H9 (cell line): ENCODE results near the gene AFAP1L1. TPM values are rescaled to one million over a fixed set of nuclear protein-coding genes. Genes with fewer than 3 reads are reported as not detected.

Source experiments
- DNase-seq: peaks from one replicate; pipeline ENCODE4 v3.0.0-alpha.2; 2017
- H2AFZ ChIP-seq: one replicate; pipeline ENCODE4 v1.6.1; 2013; ENCODE audit warnings: mild to moderate bottlenecking, low read length, control low read depth, moderate library complexity
- H2AK5ac ChIP-seq: 2 replicates; pipeline ENCODE4 v1.6.1; 2013; ENCODE audit warnings: low read length, control low read depth, mixed read lengths; ENCODE audit not compliant: insufficient read length
- H2BK120ac ChIP-seq: one replicate; pipeline ENCODE4 v1.6.1; 2013; ENCODE audit warnings: low read depth, mild to moderate bottlenecking, low read length, control low read depth, inconsistent platforms; ENCODE audit not compliant: poor library complexity, severe bottlenecking
- H2BK12ac ChIP-seq: 2 replicates; pipeline ENCODE4 v1.6.1; 2013; ENCODE audit warnings: low read length, control low read depth, mixed read lengths, low read depth; ENCODE audit not compliant: insufficient read length
- H2BK15ac ChIP-seq: 2 replicates; pipeline ENCODE4 v1.6.1; 2013; ENCODE audit warnings: low read depth, low read length, control low read depth
- H2BK20ac ChIP-seq: one replicate; pipeline ENCODE4 v1.6.1; 2013; ENCODE audit warnings: low read depth, mild to moderate bottlenecking, low read length, control low read depth, inconsistent platforms; ENCODE audit not compliant: poor library complexity, severe bottlenecking
- H2BK5ac ChIP-seq: 2 replicates; pipeline ENCODE4 v1.6.1; 2013; ENCODE audit warnings: low read length, control low read depth, mixed read lengths; ENCODE audit not compliant: insufficient read length
- H3K14ac ChIP-seq: 2 replicates; pipeline ENCODE4 v1.6.1; 2013; ENCODE audit warnings: low read length, control low read depth; ENCODE audit not compliant: insufficient read depth
- H3K18ac ChIP-seq: 2 replicates; pipeline ENCODE4 v1.6.1; 2013; ENCODE audit warnings: low read depth, mild to moderate bottlenecking, mixed read lengths, low read length, control low read depth; ENCODE audit not compliant: insufficient read length
- H3K23ac ChIP-seq: 2 replicates; pipeline ENCODE4 v1.6.1; 2013; ENCODE audit warnings: low read length, control low read depth, mixed read lengths, low read depth; ENCODE audit not compliant: insufficient read length
- H3K23me2 ChIP-seq: 2 replicates; pipeline ENCODE4 v1.6.1; 2013; ENCODE audit warnings: low read depth, mild to moderate bottlenecking, mixed read lengths, low read length, control low read depth; ENCODE audit not compliant: insufficient read length, poor library complexity, severe bottlenecking
- H3K27ac ChIP-seq: 2 replicates; pipeline ENCODE4 v1.5.1; 2013; ENCODE audit warnings: low read length, control low read depth, mixed read lengths, low read depth; ENCODE audit not compliant: insufficient read length
- H3K27me3 ChIP-seq: 2 replicates; pipeline ENCODE4 v1.6.1; 2013; ENCODE audit warnings: low read length, control low read depth, inconsistent platforms; ENCODE audit not compliant: insufficient read depth
- H3K4ac ChIP-seq: 2 replicates; pipeline ENCODE4 v1.6.1; 2013; ENCODE audit warnings: low read depth, mild to moderate bottlenecking, control low read depth, inconsistent platforms, low read length, moderate library complexity
- H3K4me1 ChIP-seq: 2 replicates; pipeline ENCODE4 v1.6.1; 2013; ENCODE audit warnings: low read length, control low read depth, inconsistent platforms; ENCODE audit not compliant: insufficient read depth
- H3K4me2 ChIP-seq: 2 replicates; pipeline ENCODE4 v1.6.1; 2013; ENCODE audit warnings: low read length, control low read depth, mixed read lengths; ENCODE audit not compliant: insufficient read length, insufficient read depth
- H3K56ac ChIP-seq: 2 replicates; pipeline ENCODE4 v1.6.1; 2013; ENCODE audit warnings: low read depth, mild to moderate bottlenecking, mixed read lengths, low read length, control low read depth; ENCODE audit not compliant: insufficient read length
- H3K79me1 ChIP-seq: 2 replicates; pipeline ENCODE4 v1.6.1; 2013; ENCODE audit warnings: low read depth, mild to moderate bottlenecking, moderate library complexity, low read length, control low read depth, inconsistent platforms; ENCODE audit not compliant: insufficient read depth, poor library complexity, severe bottlenecking
- H3K79me2 ChIP-seq: 2 replicates; pipeline ENCODE4 v1.6.1; 2013; ENCODE audit warnings: low read length, control low read depth, inconsistent platforms; ENCODE audit not compliant: insufficient read depth
- H3K9ac ChIP-seq: 2 replicates; pipeline ENCODE4 v1.6.1; 2013; ENCODE audit warnings: low read length, control low read depth, mixed read lengths; ENCODE audit not compliant: insufficient read length; ENCODE audit errors: extremely low read depth
- H3K9me3 ChIP-seq: one replicate; pipeline ENCODE4 v1.6.1; 2013; ENCODE audit warnings: low read depth, low read length, inconsistent platforms; ENCODE audit not compliant: control insufficient read depth
- H3T11ph ChIP-seq: one replicate; pipeline ENCODE4 v1.6.1; 2013; ENCODE audit warnings: mild to moderate bottlenecking, low read length, control low read depth, inconsistent platforms
- H4K20me1 ChIP-seq: one replicate; pipeline ENCODE4 v1.6.1; 2013; ENCODE audit not compliant: control insufficient read depth, insufficient read length, insufficient read depth
- H4K5ac ChIP-seq: 2 replicates; pipeline ENCODE4 v1.6.1; 2013; ENCODE audit warnings: low read depth, mild to moderate bottlenecking, mixed read lengths, low read length, control low read depth; ENCODE audit not compliant: insufficient read length
- H4K8ac ChIP-seq: replicated peaks from 2 replicates; pipeline ENCODE4 v1.6.1; 2013; ENCODE audit warnings: low read length, control low read depth, mixed read lengths, low read depth; ENCODE audit not compliant: insufficient read length
- H4K91ac ChIP-seq: 2 replicates; pipeline ENCODE4 v1.6.1; 2013; ENCODE audit warnings: low read depth, mild to moderate bottlenecking, moderate library complexity, mixed read lengths, low read length, control low read depth; ENCODE audit not compliant: insufficient read length
- H3K27ac Mint-ChIP-seq, 3 experiments: 2 replicates in 2 of 3; 3 replicates in 1 of 3; pipeline ENCODE4 v1.8.0; 2020 to 2021; ENCODE audit warnings: mixed read lengths in 3 of 3, mild to moderate bottlenecking in 1 of 3, moderate library complexity in 1 of 3
- H3K27me3 Mint-ChIP-seq: 2 replicates; pipeline ENCODE4 v1.8.0; 2021; ENCODE audit warnings: low read depth, mild to moderate bottlenecking, moderate library complexity, mixed read lengths
- H3K36me3 Mint-ChIP-seq, 3 experiments: 2 replicates in 2 of 3; 3 replicates in 1 of 3; pipeline ENCODE4 v1.8.0; 2020 to 2021; ENCODE audit warnings: low read depth in 3 of 3, mixed read lengths in 3 of 3; ENCODE audit not compliant: insufficient read depth in 1 of 3
- H3K4me1 Mint-ChIP-seq, 2 experiments: 2 replicates each; pipeline ENCODE4 v1.8.0; 2020; ENCODE audit warnings: mixed read lengths in 2 of 2
- H3K4me3 Mint-ChIP-seq, 2 experiments: 2 replicates in 1 of 2; 3 replicates in 1 of 2; pipeline ENCODE4 v1.8.0; 2020 to 2021; ENCODE audit warnings: mild to moderate bottlenecking in 2 of 2, mixed read lengths in 2 of 2, moderate library complexity in 1 of 2
- H3K9me3 Mint-ChIP-seq, 2 experiments: 2 replicates in 1 of 2; 3 replicates in 1 of 2; pipeline ENCODE4 v1.8.0; 2020; ENCODE audit warnings: mild to moderate bottlenecking in 2 of 2, mixed read lengths in 2 of 2, moderate library complexity in 1 of 2
- CTCF ChIP-seq: fragments of 200-600 bp; sonication (generic); conservative IDR thresholded peaks from 3 replicates; pipeline ENCODE4 v1.8.0; 2021; ENCODE audit warnings: antibody characterized with exemption, mild to moderate bottlenecking
- WGBS: extraction: QIAGEN DNeasy Blood & Tissue Kit; methylation state at CpG from one replicate; pipeline ENCODE4 v1.1.7; 2013; ENCODE audit warnings: missing lambda C conversion rate, low lambda C conversion rate, mixed read lengths; ENCODE audit not compliant: insufficient read length; ENCODE audit errors: extremely low coverage; 5-methylcytosine and 5-hydroxymethylcytosine counted together
- total RNA-seq: library from RNA; stranded (reverse); gene quantifications from 2 replicates; pipeline ENCODE4 v1.2.1, GENCODE V29; 2021

Gene AFAP1L1
- total RNA-seq, 1 experiment from 2014 or later: 1.8 TPM

- no peaks in the 10 kb centered on the region for H3K27me3 Mint-ChIP-seq
- peaks cover 0 to 25% (median 3%) of the 10 kb centered on the region in 3 experiments; a peak in 5 of 7 replicates for H3K36me3 Mint-ChIP-seq
- Histone ChIP-seq H2BK5ac (no peak overlapping the region), H3K9ac (no peak overlapping the region), H3K23me2 (no peaks in the 10 kb centered on the region), H3T11ph (no peak overlapping the region), H3K4me1 (no peaks in the 10 kb centered on the region), H3K9me3 (no peaks in the 10 kb centered on the region), H2BK12ac (no peak overlapping the region), H3K27ac (no peak overlapping the region), H2AFZ (no peak overlapping the region), H3K14ac (no peak overlapping the region), H2AK5ac (no peak overlapping the region), H3K4ac (no peak overlapping the region), H3K79me1 (no peaks in the 10 kb centered on the region), H3K79me2 (no peaks in the 10 kb centered on the region), H3K56ac (no peak overlapping the region), H3K18ac (no peak overlapping the region), H3K4me2 (no peak overlapping the region), H4K8ac (no peak overlapping the region), H3K23ac (no peak overlapping the region), H2BK120ac (no peak overlapping the region), H3K27me3 (no peaks in the 10 kb centered on the region), H4K91ac (no peak overlapping the region), H4K5ac (no peak overlapping the region), H4K20me1 (no peaks in the 10 kb centered on the region), H2BK15ac (no peak overlapping the region), H2BK20ac (no peak overlapping the region)
- DNase-seq: no peak
- H3K4me1 Mint-ChIP-seq: peaks cover 7 to 11% of the 10 kb centered on the region in 2 experiments
- H3K9me3 Mint-ChIP-seq: no peaks in the 10 kb centered on the region
- no peak for TF ChIP-seq CTCF
- H3K27ac Mint-ChIP-seq: no peak overlapping the region
- no peak overlapping the region for H3K4me3 Mint-ChIP-seq
- no CpG with 5 or more reads among the region's 2 CpGs for WGBS
Measured at GRCh38 chr5:149364719-149365118, 93.1 kb downstream of the AFAP1L1 start.
